Lung (tissue), 12 donors: ENCODE results near the gene NUP42. TPM values are rescaled to one million over a fixed set of nuclear protein-coding genes. Genes with fewer than 3 reads are reported as not detected.

Experiments used
- ATAC-seq: fragments of 200-7000 bp; cut with Tn5 transposase; one replicate; pipeline ENCODE4 v1.9.1; 2020; ENCODE audit warnings: moderate number of reproducible peaks; ENCODE audit not compliant: insufficient read depth, low FRiP score
- DNase-seq, 3 donors: peaks; one replicate each; pipeline ENCODE4 v3.0.0-alpha.2; 2013 to 2017
- H3K27ac ChIP-seq, 2 donors: one replicate each; pipeline ENCODE4 v1.5.1; 2013; ENCODE audit warnings: mild to moderate bottlenecking in 2 of 2, moderate library complexity in 2 of 2, control low read depth in 1 of 2, inconsistent platforms in 1 of 2, low read depth in 1 of 2, low read length in 1 of 2
- H3K27me3 ChIP-seq, 3 donors: one replicate each; pipeline ENCODE4 v1.5.1; 2013; ENCODE audit warnings: low read length in 2 of 3; ENCODE audit not compliant: control insufficient read depth in 3 of 3, insufficient read depth in 3 of 3
- H3K36me3 ChIP-seq, 4 donors: one replicate each; pipeline ENCODE4 v1.5.1; 2013; ENCODE audit warnings: low read length in 4 of 4, mild to moderate bottlenecking in 1 of 4, moderate library complexity in 1 of 4; ENCODE audit not compliant: control insufficient read depth in 4 of 4, insufficient read depth in 4 of 4
- H3K4me1 ChIP-seq, 5 donors: one replicate each; pipeline ENCODE4 v1.5.1; 2013; ENCODE audit warnings: low read length in 5 of 5, mild to moderate bottlenecking in 2 of 5, moderate library complexity in 1 of 5; ENCODE audit not compliant: control insufficient read depth in 5 of 5, insufficient read depth in 5 of 5
- H3K4me3 ChIP-seq: one replicate; pipeline ENCODE4 v1.5.1; 2013; ENCODE audit warnings: mild to moderate bottlenecking, control low read depth, moderate library complexity
- H3K9ac ChIP-seq, 2 donors: one replicate each; pipeline ENCODE4 v1.5.1; 2013; ENCODE audit warnings: low read length in 2 of 2, control low read depth in 1 of 2; ENCODE audit not compliant: insufficient read depth in 1 of 2
- H3K9me3 ChIP-seq, 4 donors: one replicate each; pipeline ENCODE4 v1.5.1; 2013; ENCODE audit warnings: low read length in 3 of 4, mild to moderate bottlenecking in 1 of 4, moderate library complexity in 1 of 4; ENCODE audit not compliant: control insufficient read depth in 4 of 4, insufficient read depth in 3 of 4
- WGBS, 2 donors: extraction: QIAGEN DNeasy Blood & Tissue Kit; methylation state at CpG; one replicate each; pipeline ENCODE4 v1.1.7; 2013; 5-methylcytosine and 5-hydroxymethylcytosine counted together
- polyA plus RNA-seq, 2 donors: library from polyadenylated mRNA; stranded (reverse); fragments of 200-250 nt; gene quantifications; one replicate each; pipeline ENCODE4 v1.2.1, GENCODE V29; 2013
- total RNA-seq, 2 donors: library from RNA; depleted of rRNA in 1 of 2; stranded (reverse); fragments of >200 nt in 1 of 2; gene quantifications; one replicate each; pipeline ENCODE4 v1.2.1, GENCODE V29; 2014 to 2021
- TF ChIP-seq, protein P1 (sequence below): IDR thresholded peaks from 2 replicates; pipeline ENCODE4 v1.5.1; 2012; ENCODE audit warnings: mild to moderate bottlenecking; ENCODE audit errors: control extremely low read depth, extremely low read depth
- donor health status: control.
- donor health status: control.
- donor health status: Bipolar disorder and iron deficiency.
- donor health status: healthy.
- donor health status: DM: yes; HTN: yes; CAD: no.

The NUP42 gene
- total and polyA plus RNA-seq, 4 donors = 20.2 to 45.3 (median 23.0) TPM

GRCh38 chr7:23226844-23227450, 45.1 kb downstream of the NUP42 start:
- DNase-seq = peak in 1 of 3 donors; percentile 16
- ATAC-seq = no peak
- 82 to 87% methylated on average over 4 of the region's 4 CpGs for WGBS, 2 donors
- Histone ChIP-seq H3K9ac (no peak overlapping the region), H3K27ac (no peak overlapping the region), H3K4me3 (no peak overlapping the region), H3K36me3 (no peaks in the 10 kb centered on the region), H3K4me1 (peaks cover 0 to 9% (median 0%) of the 10 kb centered on the region in 5 donors), H3K9me3 (peaks cover 0 to 3% (median 0%) of the 10 kb centered on the region in 4 donors), H3K27me3 (no peaks in the 10 kb centered on the region)
- TF ChIP-seq, protein P1, sequence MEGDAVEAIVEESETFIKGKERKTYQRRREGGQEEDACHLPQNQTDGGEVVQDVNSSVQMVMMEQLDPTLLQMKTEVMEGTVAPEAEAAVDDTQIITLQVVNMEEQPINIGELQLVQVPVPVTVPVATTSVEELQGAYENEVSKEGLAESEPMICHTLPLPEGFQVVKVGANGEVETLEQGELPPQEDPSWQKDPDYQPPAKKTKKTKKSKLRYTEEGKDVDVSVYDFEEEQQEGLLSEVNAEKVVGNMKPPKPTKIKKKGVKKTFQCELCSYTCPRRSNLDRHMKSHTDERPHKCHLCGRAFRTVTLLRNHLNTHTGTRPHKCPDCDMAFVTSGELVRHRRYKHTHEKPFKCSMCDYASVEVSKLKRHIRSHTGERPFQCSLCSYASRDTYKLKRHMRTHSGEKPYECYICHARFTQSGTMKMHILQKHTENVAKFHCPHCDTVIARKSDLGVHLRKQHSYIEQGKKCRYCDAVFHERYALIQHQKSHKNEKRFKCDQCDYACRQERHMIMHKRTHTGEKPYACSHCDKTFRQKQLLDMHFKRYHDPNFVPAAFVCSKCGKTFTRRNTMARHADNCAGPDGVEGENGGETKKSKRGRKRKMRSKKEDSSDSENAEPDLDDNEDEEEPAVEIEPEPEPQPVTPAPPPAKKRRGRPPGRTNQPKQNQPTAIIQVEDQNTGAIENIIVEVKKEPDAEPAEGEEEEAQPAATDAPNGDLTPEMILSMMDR = no peak

- H3K9ac ChIP-seq = no peak overlapping the region
- ATAC-seq (no peak), DNase-seq (no peak)
- peaks cover 0 to 3% (median 0%) of the 10 kb centered on the region in 4 donors for H3K9me3 ChIP-seq
- 95 to 98% methylated on average over 2 of the region's 2 CpGs for WGBS, 2 donors
- H3K27me3 ChIP-seq = no peaks in the 10 kb centered on the region
- no peak overlapping the region for H3K4me3 ChIP-seq
- H3K36me3 ChIP-seq = no peaks in the 10 kb centered on the region
- no peak overlapping the region for H3K27ac ChIP-seq
- H3K4me1 ChIP-seq = no peaks in the 10 kb centered on the region
- TF ChIP-seq, protein P1 = no peak
Measured at GRCh38 chr7:23228412-23228811, 46.6 kb downstream of the NUP42 start.

GRCh38 chr7:23230641-23231101, 48.8 kb downstream of the NUP42 start:
- Histone ChIP-seq H3K4me1 (no peaks in the 10 kb centered on the region), H3K27ac (no peak overlapping the region), H3K9ac (no peak overlapping the region), H3K27me3 (no peaks in the 10 kb centered on the region), H3K9me3 (peaks cover 0 to 3% (median 0%) of the 10 kb centered on the region in 4 donors), H3K36me3 (no peaks in the 10 kb centered on the region), H3K4me3 (no peak overlapping the region)
- no peak for ATAC-seq
- TF ChIP-seq, protein P1 = no peak
- 74 to 78% methylated on average over 6 of the region's 6 CpGs for WGBS, 2 donors
- DNase-seq = no peak

- ATAC-seq (no peak), DNase-seq (no peak)
- Histone ChIP-seq H3K27me3 (no peaks in the 10 kb centered on the region), H3K9me3 (peaks cover 0 to 2% (median 0%) of the 10 kb centered on the region in 4 donors), H3K9ac (no peak overlapping the region), H3K4me1 (no peaks in the 10 kb centered on the region), H3K4me3 (no peak overlapping the region), H3K27ac (no peak overlapping the region), H3K36me3 (no peaks in the 10 kb centered on the region)
- TF ChIP-seq, protein P1 = no peak
- 87 to 88% methylated on average over 3 of the region's 3 CpGs for WGBS, 2 donors
Measured at GRCh38 chr7:23232966-23233365, 51.1 kb downstream of the NUP42 start.
